PC-3 (cell line): ENCODE measurements around the gene BIN2.

Experiments used
- EZH2 ChIP-seq: fragments of 300-600 bp; sonication (generic); IDR thresholded peaks from one replicate; pipeline ENCODE4 v1.6.1; 2017; ENCODE audit warnings: antibody characterized with exemption, mild to moderate bottlenecking, low read length; ENCODE audit not compliant: unreplicated experiment
- EZH2phosphoT487 ChIP-seq: fragments of 300-600 bp; sonication (generic); IDR thresholded peaks from 2 replicates; pipeline ENCODE4 v1.6.1; 2018; ENCODE audit warnings: mild to moderate bottlenecking, antibody characterized with exemption, low read length, borderline replicate concordance
- TF ChIP-seq, protein P1 (sequence below): fragments of 300-600 bp; sonication (generic); conservative IDR thresholded peaks from 2 replicates; pipeline ENCODE4 v1.5.1; 2017; ENCODE audit warnings: antibody characterized with exemption, low read depth, mild to moderate bottlenecking, low read length

DNA sequence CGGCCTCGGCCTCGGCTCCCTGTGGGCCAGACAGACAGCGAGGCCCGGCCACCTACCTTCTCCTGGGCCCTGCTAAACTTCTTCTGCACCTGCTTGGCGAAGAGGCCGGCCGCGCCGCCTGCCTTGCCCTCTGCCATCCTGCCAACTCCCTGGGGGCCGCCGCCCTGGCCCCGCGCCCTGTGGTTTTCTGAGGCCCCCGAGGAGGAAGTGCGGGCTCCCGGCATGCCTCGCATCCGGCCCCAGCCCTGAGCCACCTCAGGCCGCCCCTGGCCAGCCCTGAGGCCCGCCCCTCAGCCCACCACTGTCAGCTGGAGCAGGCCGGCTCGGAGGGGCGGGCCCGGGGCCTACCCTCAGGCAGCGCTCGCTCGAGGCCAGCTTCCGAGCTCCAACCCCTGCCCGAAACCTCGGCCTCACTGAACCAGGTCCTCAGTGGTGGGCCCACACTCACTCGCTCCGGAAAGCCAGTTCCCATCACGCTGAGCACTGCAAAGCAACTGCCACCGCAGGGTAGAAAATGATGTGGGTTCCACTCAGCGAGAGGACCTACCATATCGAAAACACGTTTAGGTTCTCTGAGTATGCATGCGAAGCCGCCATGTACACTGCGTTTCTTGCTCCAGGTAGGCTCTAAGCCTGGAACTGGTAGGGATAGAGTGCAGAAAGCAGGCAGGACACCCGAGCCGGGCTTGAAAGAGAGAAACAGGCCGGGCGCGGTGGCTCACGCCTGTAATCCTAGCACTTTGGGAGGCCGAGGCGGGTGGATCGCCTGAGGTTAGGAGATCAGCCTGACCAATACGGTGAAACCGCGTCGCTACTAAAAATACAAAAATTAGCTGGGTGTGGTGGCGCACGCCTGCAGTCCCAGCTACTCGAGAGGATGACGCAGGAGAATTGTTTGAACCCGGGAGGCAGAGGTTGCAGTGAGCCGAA is at the start of gene BIN2:
- TF ChIP-seq, protein P1, sequence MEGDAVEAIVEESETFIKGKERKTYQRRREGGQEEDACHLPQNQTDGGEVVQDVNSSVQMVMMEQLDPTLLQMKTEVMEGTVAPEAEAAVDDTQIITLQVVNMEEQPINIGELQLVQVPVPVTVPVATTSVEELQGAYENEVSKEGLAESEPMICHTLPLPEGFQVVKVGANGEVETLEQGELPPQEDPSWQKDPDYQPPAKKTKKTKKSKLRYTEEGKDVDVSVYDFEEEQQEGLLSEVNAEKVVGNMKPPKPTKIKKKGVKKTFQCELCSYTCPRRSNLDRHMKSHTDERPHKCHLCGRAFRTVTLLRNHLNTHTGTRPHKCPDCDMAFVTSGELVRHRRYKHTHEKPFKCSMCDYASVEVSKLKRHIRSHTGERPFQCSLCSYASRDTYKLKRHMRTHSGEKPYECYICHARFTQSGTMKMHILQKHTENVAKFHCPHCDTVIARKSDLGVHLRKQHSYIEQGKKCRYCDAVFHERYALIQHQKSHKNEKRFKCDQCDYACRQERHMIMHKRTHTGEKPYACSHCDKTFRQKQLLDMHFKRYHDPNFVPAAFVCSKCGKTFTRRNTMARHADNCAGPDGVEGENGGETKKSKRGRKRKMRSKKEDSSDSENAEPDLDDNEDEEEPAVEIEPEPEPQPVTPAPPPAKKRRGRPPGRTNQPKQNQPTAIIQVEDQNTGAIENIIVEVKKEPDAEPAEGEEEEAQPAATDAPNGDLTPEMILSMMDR: no peak
- TF ChIP-seq EZH2: no peak
- no peak for TF ChIP-seq EZH2phosphoT487
